IMR-90 (cell line): ENCODE measurements around the gene EIF1B. TPM values are rescaled to one million over a fixed set of nuclear protein-coding genes. Genes with fewer than 3 reads are reported as not detected.

Experiments used
- ATAC-seq: fragments of 200-7000 bp; cut with Tn5 transposase; 2 replicates; pipeline ENCODE4 v1.9.1; 2020; ENCODE audit warnings: low read depth, mild to moderate bottlenecking, moderate library complexity
- BruUV-seq: library from RNA; stranded (reverse); fragments of 400-500 nt; replicated peaks from 2 replicates; lab custom pipeline; 2021; lab: Mats Ljungman, UMichigan
- CTCF ChIA-PET: fragments of 300-600 bp; formaldehyde crosslinking; extraction: SDS; loops from one replicate; lab custom pipeline; 2021; ENCODE audit warnings: antibody characterized with exemption; lab: Yijun Ruan, JAX
- POLR2A ChIA-PET: fragments of 300-600 bp; sonication (Branson Sonifier 250); formaldehyde crosslinking; loops from one replicate; lab custom pipeline; 2022; ENCODE audit warnings: antibody characterized with exemption; ENCODE audit not compliant: unreplicated experiment; lab: Charles Lee
- DNase-seq: peaks from one replicate; pipeline ENCODE4 v3.0.0; 2013
- H2AFZ ChIP-seq: replicated peaks from 2 replicates; pipeline ENCODE3; 2013; ENCODE audit warnings: low read length, mild to moderate bottlenecking; ENCODE audit not compliant: poor library complexity
- H2AK5ac ChIP-seq: 2 replicates; pipeline ENCODE4 v1.6.1; 2013; ENCODE audit warnings: low read depth, low read length, inconsistent platforms
- H2AK9ac ChIP-seq: replicated peaks from 2 replicates; pipeline ENCODE3; 2013; ENCODE audit warnings: mild to moderate bottlenecking, low read depth, low read length, moderate library complexity; ENCODE audit not compliant: poor library complexity
- H2BK120ac ChIP-seq: 2 replicates; pipeline ENCODE4 v1.6.1; 2013; ENCODE audit warnings: low read depth, low read length, inconsistent platforms
- H2BK15ac ChIP-seq: 3 replicates; pipeline ENCODE4 v1.6.1; 2013; ENCODE audit warnings: low read depth, low read length, inconsistent platforms
- H2BK20ac ChIP-seq: 2 replicates; pipeline ENCODE4 v1.6.1; 2013; ENCODE audit warnings: low read depth, mild to moderate bottlenecking, inconsistent platforms, low read length, moderate library complexity
- H2BK5ac ChIP-seq: 2 replicates; pipeline ENCODE4 v1.6.1; 2013; ENCODE audit warnings: mild to moderate bottlenecking, low read depth, low read length, inconsistent platforms; ENCODE audit not compliant: poor library complexity, severe bottlenecking
- H3K14ac ChIP-seq: replicated peaks from 2 replicates; pipeline ENCODE4 v1.6.1; 2013; ENCODE audit warnings: low read depth, low read length, inconsistent platforms
- H3K18ac ChIP-seq: 2 replicates; pipeline ENCODE4 v1.6.1; 2013; ENCODE audit warnings: low read depth, low read length, control low read depth
- H3K23ac ChIP-seq: 2 replicates; pipeline ENCODE4 v1.6.1; 2013; ENCODE audit warnings: low read depth, low read length, inconsistent platforms
- H3K27ac ChIP-seq: 2 replicates; pipeline ENCODE4 v1.5.1; 2013; ENCODE audit warnings: mild to moderate bottlenecking, control low read depth, low read length; ENCODE audit not compliant: insufficient read depth
- H3K27me3 ChIP-seq: 2 replicates; pipeline ENCODE4 v1.6.1; 2013; ENCODE audit warnings: low read length; ENCODE audit not compliant: control insufficient read depth, insufficient read depth
- H3K36me3 ChIP-seq: 2 replicates; pipeline ENCODE4 v1.6.1; 2013; ENCODE audit warnings: low read length, mixed read lengths; ENCODE audit not compliant: control insufficient read depth, insufficient read depth
- H3K4ac ChIP-seq: 2 replicates; pipeline ENCODE4 v1.6.1; 2013; ENCODE audit warnings: low read depth, low read length, inconsistent platforms
- H3K4me1 ChIP-seq: 2 replicates; pipeline ENCODE4 v1.6.1; 2013; ENCODE audit warnings: low read length, mixed read lengths; ENCODE audit not compliant: control insufficient read depth, insufficient read depth
- H3K4me2 ChIP-seq: 2 replicates; pipeline ENCODE4 v1.6.1; 2013; ENCODE audit warnings: low read depth, mild to moderate bottlenecking, control low read depth, low read length, moderate library complexity
- H3K4me3 ChIP-seq: 2 replicates; pipeline ENCODE4 v1.5.1; 2013; ENCODE audit warnings: low read depth, mild to moderate bottlenecking, control low read depth, low read length, moderate library complexity; ENCODE audit not compliant: insufficient read depth
- H3K56ac ChIP-seq: 2 replicates; pipeline ENCODE4 v1.6.1; 2013; ENCODE audit warnings: low read length, inconsistent platforms; ENCODE audit not compliant: insufficient read depth; ENCODE audit errors: extremely low read depth
- H3K79me1 ChIP-seq, 2 experiments: 2 replicates each; pipeline ENCODE4 v1.6.1; 2013; ENCODE audit warnings: low read length in 2 of 2, inconsistent platforms in 1 of 2, low read depth in 1 of 2
- H3K9ac ChIP-seq: 2 replicates; pipeline ENCODE4 v1.6.1; 2013; ENCODE audit warnings: low read depth, low read length, control low read depth
- H3K9me1 ChIP-seq: 2 replicates; pipeline ENCODE4 v1.6.1; 2013; ENCODE audit warnings: low read length, inconsistent platforms; ENCODE audit not compliant: insufficient read depth
- H3K9me3 ChIP-seq: 2 replicates; pipeline ENCODE4 v1.6.1; 2013; ENCODE audit warnings: low read length; ENCODE audit not compliant: control insufficient read depth, insufficient read depth
- H4K20me1 ChIP-seq: 2 replicates; pipeline ENCODE4 v1.6.1; 2013; ENCODE audit warnings: low read length, inconsistent platforms; ENCODE audit not compliant: insufficient read depth
- H4K5ac ChIP-seq: 2 replicates; pipeline ENCODE4 v1.6.1; 2013; ENCODE audit warnings: mild to moderate bottlenecking, low read depth, low read length, control low read depth
- H4K8ac ChIP-seq, 2 experiments: 2 replicates each; pipeline ENCODE4 v1.6.1; 2013; ENCODE audit warnings: low read depth in 2 of 2, low read length in 2 of 2, control low read depth in 1 of 2, inconsistent platforms in 1 of 2
- H4K91ac ChIP-seq: 2 replicates; pipeline ENCODE4 v1.6.1; 2013; ENCODE audit warnings: low read depth, low read length, inconsistent platforms; ENCODE audit not compliant: insufficient read depth
- BHLHE40 ChIP-seq: fragments of 150-350 bp; IDR thresholded peaks from 2 replicates; pipeline ENCODE4 v1.6.1; 2016; ENCODE audit warnings: mild to moderate bottlenecking, low read depth, low read length
- CEBPB ChIP-seq: IDR thresholded peaks from 2 replicates; pipeline ENCODE4 v1.6.1; 2012; ENCODE audit warnings: low read depth, low read length, improper control_type of control experiment
- CHD1 ChIP-seq: IDR thresholded peaks from 2 replicates; pipeline ENCODE4 v1.6.1; 2012; ENCODE audit warnings: low read depth, low read length, improper control_type of control experiment
- FOS ChIP-seq: fragments of 150-350 bp; IDR thresholded peaks from 2 replicates; pipeline ENCODE4 v1.6.1; 2016; ENCODE audit warnings: low read depth, low read length
- MAFK ChIP-seq: IDR thresholded peaks from 2 replicates; pipeline ENCODE4 v1.6.1; 2012; ENCODE audit warnings: low read depth, low read length, improper control_type of control experiment
- MXI1 ChIP-seq: IDR thresholded peaks from 2 replicates; pipeline ENCODE4 v1.6.1; 2012; ENCODE audit warnings: low read depth, mild to moderate bottlenecking, low read length, moderate library complexity, borderline replicate concordance
- NFE2L2 ChIP-seq: fragments of 150-350 bp; IDR thresholded peaks from 2 replicates; pipeline ENCODE4 v1.6.1; 2016; ENCODE audit warnings: low read depth, mild to moderate bottlenecking, low read length
- POLR2A ChIP-seq: IDR thresholded peaks from 2 replicates; pipeline ENCODE4 v1.6.1; 2012; ENCODE audit warnings: mild to moderate bottlenecking, low read depth, low read length
- RAD21 ChIP-seq: IDR thresholded peaks from 2 replicates; pipeline ENCODE4 v1.6.1; 2012; ENCODE audit warnings: low read length, improper control_type of control experiment
- RCOR1 ChIP-seq: IDR thresholded peaks from 2 replicates; pipeline ENCODE4 v1.6.1; 2012; ENCODE audit warnings: mild to moderate bottlenecking, low read length, improper control_type of control experiment; ENCODE audit not compliant: insufficient replicate concordance
- RFX5 ChIP-seq: IDR thresholded peaks from 2 replicates; pipeline ENCODE4 v1.8.0; 2012; ENCODE audit warnings: low read depth, mild to moderate bottlenecking, low read length, moderate library complexity
- SMC3 ChIP-seq: fragments of 150-350 bp; IDR thresholded peaks from 2 replicates; pipeline ENCODE4 v1.6.1; 2016; ENCODE audit warnings: low read depth, mild to moderate bottlenecking, antibody characterized with exemption, low read length, moderate library complexity
- WGBS, 2 experiments: methylation state at CpG; one replicate each; pipeline versions ENCODE4 v1.1.5 to v1.1.7; 2013; ENCODE audit warnings: missing lambda C conversion rate in 2 of 2; ENCODE audit not compliant: insufficient read length in 1 of 2; ENCODE audit errors: extremely low coverage in 2 of 2; 5-methylcytosine and 5-hydroxymethylcytosine counted together
- dilution Hi-C: fragments of 300-500 bp; cut with HindIII; formaldehyde crosslinking; loops from one replicate; pipeline ENCODE4 v1.14.3; 2018; ENCODE audit warnings: low sequenced_read_pairs; ENCODE audit not compliant: unreplicated experiment
- in situ Hi-C: fragments of 300-500 bp; cut with MboI; formaldehyde crosslinking; loops from 3 replicates; pipeline ENCODE4 v1.14.3; 2019; ENCODE audit warnings: low sequenced_read_pairs, inconsistent platforms, mixed read lengths
- intact Hi-C: fragments of 100-400 bp; cut with micrococcal nuclease; formaldehyde crosslinking; loops from 2 replicates; pipeline ENCODE4 v1.10.0; 2022
- polyA plus RNA-seq, 3 experiments: library from polyadenylated mRNA; depleted of rRNA; stranded (reverse); fragments of >200 nt; gene quantifications; 2 replicates each; pipeline ENCODE4 v1.2.3, GENCODE V29; 2012; ENCODE audit warnings: low replicate concordance in 1 of 3
- total RNA-seq: library from RNA; depleted of rRNA; stranded (reverse); fragments of >200 nt; gene quantifications from 2 replicates; pipeline ENCODE4 v1.2.3, GENCODE V29; 2012
- TF ChIP-seq, protein P1 (sequence below): fragments of 150-350 bp; IDR thresholded peaks from 2 replicates; pipeline ENCODE4 v1.6.1; 2016; ENCODE audit warnings: low read depth, mild to moderate bottlenecking, low read length, moderate library complexity, borderline replicate concordance
- TF ChIP-seq, protein P2 (sequence below): fragments of 150-350 bp; IDR thresholded peaks from 2 replicates; pipeline ENCODE4 v1.6.1; 2017; ENCODE audit warnings: mild to moderate bottlenecking, antibody characterized with exemption, low read length, low read depth
- TF ChIP-seq, protein P3 (sequence below): conservative IDR thresholded peaks from 2 replicates; pipeline ENCODE4 v1.5.1; 2012; ENCODE audit warnings: mild to moderate bottlenecking, low read depth, low read length, improper control_type of control experiment

The EIF1B gene
- total and polyA plus RNA-seq, 2 of the 4 experiments (the other 2 are of a cell fraction), result 11.3 to 25.9 TPM

DNA sequence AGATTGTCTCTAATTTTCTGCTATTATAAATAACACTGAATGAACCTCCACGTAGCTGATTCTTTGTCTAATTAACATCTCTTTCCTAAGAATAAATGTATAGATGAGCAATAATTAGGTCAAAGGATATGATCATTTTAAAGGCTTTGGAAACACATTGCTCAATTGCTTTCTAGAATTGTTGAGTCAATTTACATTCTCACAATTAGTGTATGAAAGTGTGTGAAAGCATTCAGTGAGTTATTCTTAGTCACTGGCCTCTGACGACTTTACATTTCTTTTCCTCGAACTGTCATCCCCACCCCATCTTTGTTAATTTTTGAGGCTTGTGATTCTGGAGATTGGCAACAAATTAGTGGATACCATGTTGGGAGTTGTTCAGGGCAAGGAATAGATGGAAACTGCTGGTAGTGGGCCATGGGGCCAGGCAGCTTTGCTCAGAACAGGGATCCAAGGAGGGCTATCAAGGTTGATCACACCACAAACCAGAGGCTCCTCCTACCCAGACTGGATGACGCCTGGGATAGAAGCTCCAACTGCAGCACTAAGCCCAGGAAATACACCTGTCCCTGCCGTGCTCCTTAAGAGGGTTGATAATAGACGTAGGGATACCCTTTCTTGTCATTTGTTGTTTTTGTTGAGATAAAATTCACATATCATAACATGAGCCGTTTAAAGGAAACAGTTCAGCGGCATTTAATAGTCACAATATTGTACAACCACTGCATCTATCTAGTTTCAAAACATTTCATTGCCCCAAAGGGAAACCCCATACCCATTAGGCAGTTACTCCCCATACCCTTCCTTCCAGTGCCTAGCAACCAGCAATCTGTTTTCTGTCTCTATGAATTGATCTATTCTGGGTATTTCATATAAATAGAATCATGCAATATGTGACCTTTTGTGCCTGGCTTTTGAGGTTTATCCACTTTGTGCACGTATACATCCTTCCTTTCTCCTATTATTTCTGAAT lies 27.9 kb downstream of the EIF1B start:
- H2AK5ac ChIP-seq, result no peak overlapping the region
- no peak overlapping the region for H3K9ac ChIP-seq
- POLR2A ChIA-PET, result no interaction called here
- H3K4ac ChIP-seq, result no peak overlapping the region
- dilution Hi-C loops, result no loop called here
- DNase-seq, result no peak
- H3K9me3 ChIP-seq, result no peaks in the 10 kb centered on the region
- in situ Hi-C loops, result loop anchor here (25.0 kb wide), 2 partner anchors 250 to 850 kb away; partner anchors contain the start of gene CTNNB1
- no peak overlapping the region for H3K23ac ChIP-seq
- no peak overlapping the region for H2BK5ac ChIP-seq
- no peak overlapping the region for H4K5ac ChIP-seq
- no peaks in the 10 kb centered on the region for H3K36me3 ChIP-seq
- H3K4me2 ChIP-seq, result no peak overlapping the region
- no peak overlapping the region for H3K4me3 ChIP-seq
- no peak overlapping the region for H4K8ac ChIP-seq
- no peak overlapping the region for H3K27ac ChIP-seq
- intact Hi-C loops, result no loop called here
- H3K56ac ChIP-seq, result no peak overlapping the region
- no peak overlapping the region for H3K14ac ChIP-seq
- H3K9me1 ChIP-seq, result no peaks in the 10 kb centered on the region
- H2AFZ ChIP-seq, result no peak overlapping the region
- no peaks in the 10 kb centered on the region for H3K4me1 ChIP-seq
- no peaks in the 10 kb centered on the region for H3K79me1 ChIP-seq
- CTCF ChIA-PET, result no interaction called here
- no peaks in the 10 kb centered on the region for H4K20me1 ChIP-seq
- no CpG with 5 or more reads among the region's 9 CpGs for WGBS, 2 experiments
- BruUV-seq, result no TSS peak
- no peak overlapping the region for H2BK20ac ChIP-seq
- no peak overlapping the region for H4K91ac ChIP-seq
- H2BK15ac ChIP-seq, result no peak overlapping the region
- peaks cover 2% of the 10 kb centered on the region; the same call in 1 of the 2 replicates for H3K27me3 ChIP-seq
- no peak overlapping the region for H2BK120ac ChIP-seq
- no peak for ATAC-seq
- H3K18ac ChIP-seq, result no peak overlapping the region
- no peak overlapping the region for H2AK9ac ChIP-seq
- TF ChIP-seq POLR2A, result no peak
- TF ChIP-seq BHLHE40, result no peak
- TF ChIP-seq FOS, result no peak
- TF ChIP-seq, protein P1, sequence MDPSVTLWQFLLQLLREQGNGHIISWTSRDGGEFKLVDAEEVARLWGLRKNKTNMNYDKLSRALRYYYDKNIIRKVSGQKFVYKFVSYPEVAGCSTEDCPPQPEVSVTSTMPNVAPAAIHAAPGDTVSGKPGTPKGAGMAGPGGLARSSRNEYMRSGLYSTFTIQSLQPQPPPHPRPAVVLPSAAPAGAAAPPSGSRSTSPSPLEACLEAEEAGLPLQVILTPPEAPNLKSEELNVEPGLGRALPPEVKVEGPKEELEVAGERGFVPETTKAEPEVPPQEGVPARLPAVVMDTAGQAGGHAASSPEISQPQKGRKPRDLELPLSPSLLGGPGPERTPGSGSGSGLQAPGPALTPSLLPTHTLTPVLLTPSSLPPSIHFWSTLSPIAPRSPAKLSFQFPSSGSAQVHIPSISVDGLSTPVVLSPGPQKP, result no peak
- TF ChIP-seq, protein P2, sequence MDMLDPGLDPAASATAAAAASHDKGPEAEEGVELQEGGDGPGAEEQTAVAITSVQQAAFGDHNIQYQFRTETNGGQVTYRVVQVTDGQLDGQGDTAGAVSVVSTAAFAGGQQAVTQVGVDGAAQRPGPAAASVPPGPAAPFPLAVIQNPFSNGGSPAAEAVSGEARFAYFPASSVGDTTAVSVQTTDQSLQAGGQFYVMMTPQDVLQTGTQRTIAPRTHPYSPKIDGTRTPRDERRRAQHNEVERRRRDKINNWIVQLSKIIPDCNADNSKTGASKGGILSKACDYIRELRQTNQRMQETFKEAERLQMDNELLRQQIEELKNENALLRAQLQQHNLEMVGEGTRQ, result no peak
- no peak for TF ChIP-seq CEBPB
- TF ChIP-seq CHD1, result no peak
- TF ChIP-seq RCOR1, result no peak
- no peak for TF ChIP-seq MXI1
- no peak for TF ChIP-seq NFE2L2
- no peak for TF ChIP-seq SMC3
- TF ChIP-seq MAFK, result no peak
- TF ChIP-seq, protein P3, sequence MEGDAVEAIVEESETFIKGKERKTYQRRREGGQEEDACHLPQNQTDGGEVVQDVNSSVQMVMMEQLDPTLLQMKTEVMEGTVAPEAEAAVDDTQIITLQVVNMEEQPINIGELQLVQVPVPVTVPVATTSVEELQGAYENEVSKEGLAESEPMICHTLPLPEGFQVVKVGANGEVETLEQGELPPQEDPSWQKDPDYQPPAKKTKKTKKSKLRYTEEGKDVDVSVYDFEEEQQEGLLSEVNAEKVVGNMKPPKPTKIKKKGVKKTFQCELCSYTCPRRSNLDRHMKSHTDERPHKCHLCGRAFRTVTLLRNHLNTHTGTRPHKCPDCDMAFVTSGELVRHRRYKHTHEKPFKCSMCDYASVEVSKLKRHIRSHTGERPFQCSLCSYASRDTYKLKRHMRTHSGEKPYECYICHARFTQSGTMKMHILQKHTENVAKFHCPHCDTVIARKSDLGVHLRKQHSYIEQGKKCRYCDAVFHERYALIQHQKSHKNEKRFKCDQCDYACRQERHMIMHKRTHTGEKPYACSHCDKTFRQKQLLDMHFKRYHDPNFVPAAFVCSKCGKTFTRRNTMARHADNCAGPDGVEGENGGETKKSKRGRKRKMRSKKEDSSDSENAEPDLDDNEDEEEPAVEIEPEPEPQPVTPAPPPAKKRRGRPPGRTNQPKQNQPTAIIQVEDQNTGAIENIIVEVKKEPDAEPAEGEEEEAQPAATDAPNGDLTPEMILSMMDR, result no peak
- no peak for TF ChIP-seq RAD21
- no peak for TF ChIP-seq RFX5
